D341Med (cell line): ENCODE results near the gene IER3.

ENCODE experiments used
- DNase-seq: peaks from one replicate; pipeline ENCODE4 v3.0.0; 2012; ENCODE audit warnings: low spot score

Gene IER3, protein sequence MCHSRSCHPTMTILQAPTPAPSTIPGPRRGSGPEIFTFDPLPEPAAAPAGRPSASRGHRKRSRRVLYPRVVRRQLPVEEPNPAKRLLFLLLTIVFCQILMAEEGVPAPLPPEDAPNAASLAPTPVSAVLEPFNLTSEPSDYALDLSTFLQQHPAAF

DNA sequence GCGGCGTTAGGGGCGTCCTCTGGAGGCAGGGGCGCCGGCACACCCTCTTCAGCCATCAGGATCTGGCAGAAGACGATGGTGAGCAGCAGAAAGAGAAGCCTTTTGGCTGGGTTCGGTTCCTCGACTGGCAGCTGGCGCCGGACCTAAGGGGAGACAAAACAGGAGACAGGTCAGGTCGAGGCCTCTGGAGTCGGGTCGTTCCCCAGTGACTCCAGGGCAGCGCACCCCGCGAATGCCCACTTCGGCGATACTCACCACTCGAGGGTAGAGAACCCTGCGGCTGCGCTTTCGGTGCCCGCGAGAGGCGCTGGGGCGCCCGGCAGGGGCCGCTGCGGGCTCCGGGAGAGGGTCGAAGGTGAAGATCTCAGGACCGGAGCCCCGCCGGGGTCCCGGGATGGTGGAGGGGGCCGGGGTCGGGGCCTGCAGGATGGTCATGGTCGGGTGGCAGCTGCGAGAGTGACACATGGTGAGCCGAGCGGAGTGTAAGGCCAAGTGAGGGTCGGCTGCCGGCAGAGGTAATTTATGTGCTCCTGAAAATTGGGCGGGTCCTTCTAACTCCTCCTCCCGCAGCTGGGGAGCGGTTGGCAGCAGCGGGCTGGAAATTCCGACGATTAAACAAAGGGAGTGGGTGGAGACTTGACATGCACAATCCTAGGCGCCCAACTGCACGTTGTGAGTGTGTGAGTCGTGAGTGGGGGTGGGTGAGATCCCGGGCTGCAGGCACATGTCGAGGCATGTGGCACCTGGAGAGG is at the start of gene IER3:
IER3 (minus strand) TSS at position 494 of the 752 bp plus-strand sequence; CDS start at position 465, 29 bp downstream.
- no peak for DNase-seq

DNA sequence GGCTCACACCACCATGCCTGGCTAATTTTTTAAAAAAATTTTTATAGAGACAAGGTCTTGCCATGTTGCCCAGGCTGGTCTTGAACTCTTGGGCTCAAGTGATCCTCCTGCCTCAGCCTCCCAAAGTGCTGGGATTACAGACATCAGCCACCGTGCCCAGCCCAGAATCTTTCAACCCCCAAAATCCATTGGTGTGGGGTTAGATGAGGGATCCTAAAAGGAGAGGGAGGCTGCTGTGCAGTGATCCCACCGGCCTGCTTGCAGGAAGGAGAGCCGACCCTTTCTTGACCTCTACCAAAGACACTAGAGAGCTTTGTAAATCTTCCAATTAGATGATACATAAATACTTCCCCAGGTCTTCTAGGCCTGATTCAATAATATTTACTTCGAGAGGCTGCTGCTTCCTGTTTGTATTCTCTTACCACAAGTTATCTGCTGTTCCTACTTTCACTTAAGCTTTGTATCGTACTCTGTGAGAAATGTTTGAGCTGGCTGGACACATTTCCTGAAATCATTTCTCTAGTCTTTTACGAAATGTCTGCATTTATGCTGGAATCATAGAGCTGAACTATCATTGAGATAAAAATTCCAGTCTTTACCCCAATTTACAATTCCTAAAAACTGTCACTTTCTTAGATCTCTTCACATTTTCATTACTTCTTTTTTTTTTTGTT is 49.3 kb upstream of the IER3 start:
- no peak for DNase-seq

DNA sequence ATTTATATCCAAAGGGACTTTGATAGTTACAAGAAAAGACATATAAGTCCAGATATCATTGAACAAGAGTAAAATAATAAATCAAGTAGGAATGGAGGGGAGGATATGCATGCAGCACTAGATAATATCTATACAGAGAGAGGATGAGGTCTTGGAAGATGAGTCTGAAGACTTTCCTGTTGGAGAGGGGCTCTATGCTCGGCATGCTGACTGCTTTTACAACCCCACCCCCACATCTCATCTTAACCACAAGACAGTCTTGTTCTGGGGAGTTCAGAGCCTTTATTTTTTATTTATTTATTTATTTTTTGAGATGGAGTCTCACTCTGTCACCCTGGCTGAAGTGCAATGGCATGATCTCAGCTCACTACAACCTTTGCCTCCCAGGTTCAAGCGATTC is 48.4 kb upstream of the IER3 start:
- no peak for DNase-seq

DNA sequence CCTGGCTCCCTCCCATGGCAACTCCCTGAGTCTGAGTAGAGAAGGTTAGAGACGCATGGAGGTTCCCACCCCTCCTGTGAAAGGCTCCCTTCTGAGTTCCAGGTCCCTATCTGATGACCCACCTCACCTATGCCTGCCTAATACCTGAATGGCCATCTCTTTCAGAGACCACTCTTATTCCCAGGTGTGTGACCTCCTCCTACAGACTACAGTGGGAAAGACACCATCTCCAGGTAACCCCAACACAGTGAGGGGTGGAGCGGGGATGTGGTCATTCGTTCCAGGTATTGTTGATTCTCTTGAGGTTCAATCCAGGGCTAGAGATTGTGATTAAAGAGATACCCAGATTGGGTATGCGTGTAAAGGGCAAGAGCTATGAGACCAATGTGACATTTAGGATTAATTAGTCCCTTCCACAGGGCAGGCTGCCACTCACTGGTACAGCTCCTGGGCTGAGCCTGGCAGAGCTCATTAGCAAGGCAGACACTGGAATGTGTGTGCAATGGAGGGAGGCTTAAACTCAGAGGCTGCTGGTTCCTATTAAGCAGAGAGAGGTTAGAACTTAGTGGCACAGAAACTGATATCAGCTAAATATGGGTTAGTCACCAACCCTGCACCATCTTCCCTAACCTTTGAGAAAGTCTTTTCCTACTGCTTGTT is 46.5 kb upstream of the IER3 start:
- DNase-seq: no peak

DNA sequence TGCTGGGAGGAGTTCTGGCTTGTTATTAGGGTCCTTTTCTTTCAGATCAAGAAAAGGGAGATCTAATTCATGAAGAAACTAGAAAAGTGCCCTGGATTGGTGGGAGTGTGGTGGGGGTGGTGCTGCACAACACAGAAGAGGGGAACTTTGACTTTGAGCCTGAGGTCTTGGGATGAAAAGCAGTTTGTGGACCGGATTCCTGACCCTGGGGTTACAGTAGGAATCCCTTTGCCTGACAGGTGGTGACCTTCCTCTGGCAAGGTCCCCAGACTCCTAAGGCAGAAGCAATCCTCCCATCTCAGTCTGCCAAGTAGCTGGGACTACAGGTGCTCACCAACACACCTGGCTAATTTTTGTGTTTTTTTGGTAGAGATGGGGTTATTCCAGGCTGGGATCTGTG is 45.3 kb upstream of the IER3 start:
- DNase-seq: no peak

DNA sequence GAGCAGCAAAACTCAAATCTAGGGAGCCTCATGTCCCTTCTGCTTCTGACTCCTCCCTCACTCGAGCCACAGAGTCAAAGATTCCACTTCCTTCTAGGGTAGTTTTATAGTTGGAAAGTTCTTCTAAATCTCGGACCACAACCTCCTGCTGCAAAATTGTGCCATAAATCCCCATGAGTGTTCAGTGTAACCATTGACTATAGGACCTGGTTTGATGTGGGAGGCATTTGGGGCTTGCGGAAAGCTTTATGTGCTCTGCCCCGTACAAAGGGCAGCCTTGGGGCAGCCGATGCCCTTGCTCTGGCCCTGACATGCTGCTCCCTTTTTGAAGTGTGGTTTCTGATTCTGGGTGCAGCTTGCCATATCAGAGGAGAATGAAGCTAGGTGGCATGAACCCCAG is 43.6 kb upstream of the IER3 start:
- no peak for DNase-seq

DNA sequence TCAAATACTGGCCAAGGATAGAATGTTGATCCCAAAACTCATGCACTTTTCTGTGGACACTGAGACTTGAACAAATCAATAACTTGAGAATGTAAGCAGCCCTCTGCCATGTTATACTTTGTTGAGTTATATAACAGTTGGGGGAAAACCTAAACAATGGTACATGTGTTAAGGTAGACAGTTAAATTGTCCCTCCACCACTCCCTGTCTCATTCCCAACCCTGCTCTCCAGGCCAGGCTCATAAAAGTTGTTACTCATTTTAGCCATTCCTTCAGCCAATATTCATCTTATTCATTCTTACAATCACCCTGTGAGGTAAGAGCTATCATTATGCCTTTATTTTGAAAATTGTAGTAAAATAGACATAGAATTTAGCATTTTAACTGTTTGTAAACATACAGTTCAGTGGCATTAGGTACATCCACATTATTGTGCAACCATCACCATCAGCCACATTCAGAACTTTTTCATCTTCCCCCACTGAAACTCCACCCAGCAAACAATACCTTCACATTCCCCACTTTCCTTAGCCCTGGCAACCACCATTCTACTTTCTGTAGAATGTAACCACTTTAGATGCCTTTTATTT is 38.2 kb upstream of the IER3 start:
- DNase-seq: no peak

DNA sequence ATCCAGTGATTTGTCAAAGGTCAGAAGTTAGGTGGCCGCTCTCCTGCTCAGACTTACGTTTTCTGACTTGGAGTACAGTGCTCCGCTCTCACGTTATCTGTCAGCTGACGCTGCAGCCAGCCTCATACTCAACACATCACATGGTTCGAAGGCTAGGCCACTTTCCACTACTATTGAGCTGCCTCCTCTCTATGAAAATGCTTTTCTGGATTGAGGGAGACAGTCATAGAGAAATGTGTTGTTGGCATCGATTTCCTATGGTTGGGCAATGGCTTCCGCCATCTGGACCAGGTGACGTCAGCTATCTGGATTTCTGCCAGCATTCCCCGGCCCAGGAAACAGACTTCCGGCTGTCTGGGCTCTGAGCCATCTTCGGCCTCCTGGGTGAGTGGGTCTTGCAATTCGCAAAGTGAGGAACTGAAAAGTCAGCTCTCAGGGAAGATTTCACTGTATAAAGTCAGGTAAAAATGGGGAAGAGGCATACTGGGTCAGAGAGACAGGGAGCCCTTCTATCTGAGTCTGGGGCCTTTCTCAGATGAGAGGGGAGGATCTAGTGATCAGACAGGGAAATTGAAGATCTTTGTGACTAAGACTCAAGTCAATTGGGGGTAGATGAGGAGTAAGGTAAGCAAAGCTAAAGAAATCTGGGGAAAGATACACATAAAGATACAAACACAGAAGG is 37.5 kb upstream of the IER3 start:
- DNase-seq: peak; percentile 76

DNA sequence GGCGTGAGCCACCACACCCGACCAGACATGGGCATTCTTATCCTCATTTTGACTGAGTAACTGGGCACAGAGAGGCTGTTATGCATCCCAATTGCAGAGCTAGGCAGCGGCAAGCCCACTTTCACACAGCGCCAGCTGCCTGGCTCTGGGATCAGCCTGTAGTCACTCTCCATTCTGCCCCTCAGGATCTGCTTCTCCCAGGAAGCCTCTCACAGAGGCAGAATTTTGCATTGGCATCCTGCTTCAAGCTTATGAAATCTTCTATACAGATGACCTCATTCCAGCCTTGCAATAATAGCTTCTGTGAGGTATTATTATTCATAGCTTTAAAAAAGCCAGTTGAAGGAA is 37.0 kb upstream of the IER3 start:
- DNase-seq: no peak

DNA sequence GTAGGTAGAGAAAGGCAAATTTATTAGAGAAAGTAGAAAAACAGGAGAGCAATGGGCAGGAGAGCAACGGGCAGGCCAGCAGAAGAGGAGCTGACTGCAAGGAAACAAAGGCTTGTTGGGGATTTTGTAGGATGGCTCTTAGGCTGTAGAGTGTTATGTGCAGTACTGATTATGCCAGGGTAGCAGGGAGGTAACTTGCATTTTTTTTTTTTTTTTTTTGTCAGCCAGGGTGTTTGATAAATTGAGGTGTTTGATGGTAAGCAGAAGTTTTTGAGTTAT is 36.2 kb upstream of the IER3 start:
- no peak for DNase-seq

DNA sequence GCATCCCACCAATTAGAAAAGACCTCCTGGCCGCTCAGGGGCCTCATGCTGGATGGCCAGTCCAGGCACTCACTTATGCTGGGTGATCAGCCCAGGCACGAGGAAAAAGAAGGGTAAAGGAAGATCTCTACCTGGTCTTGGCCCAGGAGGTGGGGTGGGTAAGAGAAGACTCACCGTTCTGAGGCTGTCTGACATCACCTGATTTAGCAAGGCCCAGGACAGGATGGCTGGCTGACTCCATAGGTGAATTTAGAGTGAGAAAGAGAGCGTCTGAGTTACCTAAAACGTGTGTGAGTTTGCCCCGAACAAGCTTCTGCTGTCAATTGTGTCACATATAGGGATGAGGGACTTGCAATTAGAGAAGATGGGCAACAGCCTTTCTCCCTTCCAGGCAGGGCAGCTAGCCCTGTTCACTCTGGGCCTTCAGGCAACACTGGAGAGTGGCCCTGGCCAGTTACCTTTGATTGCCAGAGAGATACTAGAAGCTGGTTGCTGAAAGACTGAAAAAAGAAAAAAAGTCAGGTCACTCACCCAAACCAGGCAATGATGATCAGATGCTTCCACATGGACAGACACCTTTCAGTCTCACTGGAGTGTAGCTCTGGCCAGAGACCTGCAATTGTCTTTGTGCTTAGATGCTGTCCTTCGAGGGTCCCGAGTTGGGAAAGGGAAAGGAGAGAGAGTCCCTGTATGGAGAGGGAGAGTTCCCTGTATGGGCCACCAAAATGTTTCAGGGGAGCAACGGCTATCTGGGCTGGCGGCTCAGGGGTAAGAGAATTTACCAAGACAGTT is 35.7 kb upstream of the IER3 start:
- DNase-seq: no peak

DNA sequence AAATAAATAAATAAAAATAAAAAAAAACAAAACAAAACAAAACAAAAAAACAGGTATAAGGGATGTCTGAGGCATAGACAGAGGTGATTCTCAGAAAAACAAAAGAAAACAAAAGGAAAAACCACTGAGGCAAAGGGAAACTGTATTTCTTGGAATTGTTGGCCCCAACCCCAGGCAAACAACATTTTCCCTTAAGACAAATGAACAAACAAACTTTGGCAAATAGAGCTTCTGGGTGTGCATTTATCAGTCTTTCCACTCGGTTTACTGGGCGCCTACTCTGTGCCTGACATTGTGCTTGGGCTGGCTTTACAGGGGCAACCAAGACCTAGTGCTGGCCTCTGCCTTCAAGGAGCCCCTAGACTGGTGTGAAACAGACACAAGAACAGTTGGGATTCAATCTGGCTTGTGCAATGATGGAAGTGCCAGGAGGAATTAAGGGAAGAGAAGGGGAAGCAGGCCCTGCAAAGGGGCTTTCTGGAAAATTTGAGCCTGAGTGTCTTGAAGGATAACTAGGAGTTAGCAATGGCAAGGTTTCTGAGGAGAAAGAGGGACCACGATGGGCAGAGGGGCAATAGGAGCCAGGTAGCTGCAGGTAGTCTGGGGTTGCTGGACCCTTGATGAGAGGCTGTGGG is 33.8 kb upstream of the IER3 start:
- no peak for DNase-seq

DNA sequence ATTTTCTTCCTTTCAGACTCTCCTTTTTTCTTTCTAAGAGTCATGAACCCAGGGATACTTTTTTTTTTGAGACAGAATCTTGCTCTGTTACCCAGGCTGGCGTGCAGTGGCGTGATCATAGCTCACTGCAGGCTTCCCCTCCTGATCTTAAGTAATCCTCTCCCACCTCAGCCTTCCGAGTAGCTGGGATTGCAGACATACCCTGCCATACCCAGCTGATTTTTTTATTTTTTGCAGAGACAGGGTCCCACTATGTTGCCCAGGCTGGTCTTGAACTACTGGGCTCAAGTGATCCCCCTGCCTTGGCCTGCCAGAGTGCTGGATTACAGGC is 32.8 kb upstream of the IER3 start:
- no peak for DNase-seq

DNA sequence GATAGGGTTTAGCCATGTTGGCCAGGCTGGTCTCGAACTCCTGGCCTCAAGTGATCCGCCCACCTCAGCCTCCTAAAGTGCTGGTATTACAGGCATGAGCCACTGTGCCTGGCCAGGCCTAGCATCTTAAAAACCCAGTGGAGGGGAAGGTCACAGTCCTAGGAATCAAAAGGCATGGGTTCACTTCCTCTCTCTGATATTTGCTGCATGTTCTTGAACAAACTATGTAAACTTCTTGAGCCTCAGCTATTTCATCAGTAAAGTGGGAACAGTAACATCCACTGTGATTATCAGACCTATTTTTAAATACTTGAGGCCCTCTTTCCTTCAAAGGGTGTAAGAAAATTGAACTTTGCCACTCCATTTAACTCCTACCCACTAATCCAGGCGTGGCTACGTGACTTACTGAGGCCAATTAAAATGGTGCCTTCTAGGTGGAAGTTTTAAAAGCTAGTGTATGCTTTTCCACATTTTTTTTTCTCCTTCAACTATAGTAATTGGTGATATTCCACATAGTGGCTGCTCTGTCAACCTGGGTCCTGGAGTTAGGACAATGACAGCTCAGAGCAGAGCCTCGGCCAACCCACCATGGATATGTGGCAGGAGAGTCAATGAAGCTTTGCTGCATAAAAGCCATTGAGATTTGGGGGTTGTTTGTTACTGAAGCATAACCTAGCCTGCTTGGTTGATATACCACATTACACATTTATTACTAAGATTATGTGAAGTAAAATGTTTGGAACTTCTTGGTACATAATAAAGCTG is 32.2 kb upstream of the IER3 start:
- DNase-seq: no peak

DNA sequence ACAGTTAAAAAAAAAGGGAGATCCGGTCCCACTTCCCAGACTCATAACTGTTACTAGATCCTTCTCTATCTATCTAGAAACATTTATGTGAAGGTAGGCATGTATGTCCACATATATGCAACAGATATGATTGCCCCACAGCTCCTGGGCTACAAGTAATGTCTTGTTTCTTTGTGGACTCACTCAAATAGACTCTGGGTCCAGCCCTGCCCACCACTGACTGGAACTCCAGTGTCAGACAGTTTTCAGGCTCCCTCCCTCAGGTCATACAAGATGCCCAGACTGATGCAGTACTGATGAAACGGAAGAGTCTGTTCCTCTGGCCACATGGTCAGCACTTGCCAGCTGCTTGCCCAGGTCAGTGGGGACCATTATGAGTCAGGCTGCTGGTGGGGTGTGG is 30.8 kb upstream of the IER3 start:
- no peak for DNase-seq

DNA sequence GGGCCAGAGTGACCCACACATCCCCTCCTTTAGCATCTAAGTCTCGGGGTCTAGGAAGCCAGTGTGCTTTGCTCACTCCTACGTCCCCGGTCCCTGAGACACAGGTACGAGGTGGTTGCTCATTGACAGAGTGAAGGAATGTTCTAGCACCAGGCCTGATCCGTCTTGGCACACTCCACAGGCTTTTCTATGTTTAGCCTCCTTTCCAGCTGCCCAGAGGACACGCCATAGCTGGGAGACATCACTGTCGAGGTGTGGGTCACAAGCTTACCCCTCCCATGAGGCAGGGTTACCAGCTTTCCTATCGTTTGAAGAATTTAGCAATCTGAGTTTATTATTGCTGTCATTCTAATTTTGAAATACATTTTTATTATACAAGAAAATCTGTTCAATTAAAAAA is 30.4 kb upstream of the IER3 start:
- DNase-seq: no peak

DNA sequence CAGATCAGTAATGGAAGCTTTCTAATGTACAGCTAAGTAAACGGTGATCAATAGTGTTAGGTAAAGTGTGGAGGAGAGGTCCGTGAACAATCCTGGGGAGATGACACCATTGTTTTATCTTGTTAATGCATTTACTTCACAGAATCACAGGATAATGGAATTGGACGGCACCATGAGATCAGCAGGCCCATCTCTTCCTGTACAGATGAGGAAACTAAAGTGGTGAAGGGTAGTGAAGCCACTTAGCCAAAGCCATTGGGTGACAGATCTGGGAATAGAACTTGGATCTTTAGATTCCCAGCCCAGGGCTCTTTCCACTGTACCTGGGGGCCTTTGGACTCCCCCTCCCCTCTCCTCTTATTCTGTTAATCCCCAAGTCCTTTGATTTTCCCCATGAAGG is 26.2 kb upstream of the IER3 start:
- no peak for DNase-seq

DNA sequence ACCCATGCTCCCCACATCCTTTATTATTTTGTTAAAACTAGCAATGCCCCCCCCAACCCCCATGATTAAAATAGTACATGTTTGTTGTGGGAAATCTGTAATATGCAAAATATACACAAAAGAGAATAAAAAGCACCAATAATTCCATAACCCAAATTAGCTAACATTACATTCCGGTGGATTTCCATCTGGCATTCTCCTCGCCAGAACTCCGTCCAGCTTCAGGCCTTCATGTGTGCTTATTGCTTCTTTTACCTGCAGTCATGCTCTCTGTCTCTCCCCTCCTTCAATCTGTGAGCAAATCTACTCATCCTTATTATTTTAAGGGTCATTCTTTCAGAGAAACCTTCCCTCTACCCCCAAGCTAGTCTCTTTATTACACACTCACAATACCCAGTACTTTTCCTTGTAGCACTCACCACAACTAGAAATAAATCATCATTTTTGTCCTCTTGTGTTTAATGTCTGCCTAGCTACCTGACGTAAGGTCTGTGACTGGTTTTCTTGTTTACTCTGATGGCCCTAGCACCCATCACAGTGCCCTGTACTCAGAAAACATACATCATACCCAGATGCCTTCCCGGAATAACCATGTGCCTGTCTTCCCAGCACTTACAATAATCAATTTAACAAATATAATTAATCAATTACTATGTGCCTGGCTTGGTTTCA is 25.6 kb upstream of the IER3 start:
- DNase-seq: no peak

DNA sequence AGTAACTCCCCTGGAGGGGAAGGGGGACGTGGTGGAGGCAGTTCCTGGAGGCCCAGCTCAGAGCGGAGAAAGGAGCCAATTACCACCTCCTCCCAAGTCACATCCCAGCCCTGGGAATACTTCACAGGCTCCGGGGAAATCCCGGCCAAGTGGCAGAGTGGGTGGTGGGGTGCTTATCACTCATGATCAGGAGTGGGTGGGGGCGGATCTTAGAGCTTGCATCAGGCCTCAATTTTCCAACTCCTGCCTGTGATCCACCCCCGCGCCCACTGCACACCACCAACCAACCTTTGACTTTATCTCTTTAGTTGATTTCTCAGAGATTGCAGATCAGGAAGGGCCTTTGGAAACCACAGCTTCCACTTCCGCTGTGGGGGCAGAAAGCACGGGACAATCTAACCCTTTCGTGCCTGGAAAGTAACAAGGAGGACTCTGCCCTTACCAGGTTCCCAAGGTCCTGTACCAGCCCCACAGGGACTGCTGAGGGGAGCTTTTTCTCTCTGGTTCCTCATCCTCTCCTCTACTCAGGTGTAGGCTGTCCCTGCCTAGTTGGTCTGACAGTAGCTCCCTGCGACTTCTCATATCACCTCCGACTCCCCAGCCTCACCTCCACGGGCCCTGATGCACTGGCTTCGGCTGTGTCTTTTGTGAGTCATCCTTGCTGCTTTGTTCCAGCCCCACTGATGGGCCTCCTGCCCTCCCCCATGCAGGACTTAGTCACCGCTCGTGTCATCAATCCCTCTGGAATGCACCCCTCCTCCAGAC is 24.9 kb upstream of the IER3 start:
- no peak for DNase-seq
